Suprapubic skin (tissue), 4 donors: ENCODE data around the gene TNNT2. TPM values are rescaled to one million over a fixed set of nuclear protein-coding genes. Genes with fewer than 3 reads are reported as not detected.

Experiments used
- DNase-seq, 2 donors: peaks; one replicate each; pipeline ENCODE4 v3.0.0-alpha.2; 2019; ENCODE audit warnings: low spot score in 2 of 2
- H3K27ac ChIP-seq: fragments of 200-600 bp; sonication (generic); one replicate; pipeline ENCODE4 v1.5.1; 2019
- H3K27me3 ChIP-seq: fragments of 200-600 bp; sonication (generic); one replicate; pipeline ENCODE4 v1.5.1; 2019
- H3K36me3 ChIP-seq: fragments of 200-600 bp; sonication (generic); one replicate; pipeline ENCODE4 v1.5.1; 2019
- H3K4me1 ChIP-seq: fragments of 200-600 bp; sonication (generic); one replicate; pipeline ENCODE4 v1.5.1; 2019
- H3K4me3 ChIP-seq: fragments of 200-600 bp; sonication (generic); one replicate; pipeline ENCODE4 v1.5.1; 2019; ENCODE audit warnings: mild to moderate bottlenecking
- H3K9me3 ChIP-seq: fragments of 200-600 bp; sonication (generic); one replicate; pipeline ENCODE4 v1.5.1; 2019
- CTCF ChIP-seq, 2 donors: fragments of 200-600 bp in 1 of 2; fragments of 450-650 bp in 1 of 2; sonication (generic) in 1 of 2; IDR thresholded peaks; one replicate each; pipeline ENCODE4 v1.5.1; 2016 to 2019; ENCODE audit warnings: antibody characterized with exemption in 2 of 2, mild to moderate bottlenecking in 1 of 2, moderate library complexity in 1 of 2
- EP300 ChIP-seq: sonication (generic); formaldehyde crosslinking; IDR thresholded peaks from one replicate; pipeline ENCODE4 v1.6.1; 2017; ENCODE audit warnings: antibody characterized with exemption
- POLR2A ChIP-seq, 2 donors: fragments of 450-650 bp; IDR thresholded peaks; one replicate each; pipeline ENCODE4 v1.6.1; 2017; ENCODE audit warnings: antibody characterized with exemption in 2 of 2, mild to moderate bottlenecking in 2 of 2, moderate library complexity in 2 of 2
- POLR2AphosphoS5 ChIP-seq, 3 donors: sonication (generic); formaldehyde crosslinking; IDR thresholded peaks; one replicate each; pipeline ENCODE4 v1.6.1; 2017; ENCODE audit warnings: antibody characterized with exemption in 3 of 3
- WGBS: methylation state at CpG from one replicate; pipeline ENCODE4 v1.1.5; 2018; 5-methylcytosine and 5-hydroxymethylcytosine counted together
- total RNA-seq, 4 donors: library from RNA; depleted of rRNA; stranded (reverse); fragments of >200 nt; gene quantifications; one replicate each; pipeline ENCODE4 v1.1.0, GENCODE V29; 2016

TNNT2 gene
- total RNA-seq, 4 donors from 2014 or later = 7.9 to 54.6 (median 19.0) TPM

GRCh38 chr1:201378804-201379203 lies 1.3 kb upstream of the TNNT2 start:
- Histone ChIP-seq H3K4me3 (no peak overlapping the region), H3K27me3 (peaks cover 16% of the 10 kb centered on the region), H3K9me3 (no peaks in the 10 kb centered on the region), H3K4me1 (peaks cover 38% of the 10 kb centered on the region), H3K27ac (no peak overlapping the region), H3K36me3 (no peaks in the 10 kb centered on the region)
- no peak for DNase-seq
- WGBS = 90% methylated on average over 6 of the region's 6 CpGs
- TF ChIP-seq POLR2A (IDR thresholded peaks at IDR 0.05) (no peak), POLR2AphosphoS5 (IDR thresholded peaks at IDR 0.05) (no peak), EP300 (no peak), CTCF (IDR thresholded peaks at IDR 0.05) (no peak)

GRCh38 chr1:201376464-201377374 lies 761 bp downstream of the TNNT2 start:
- WGBS = 42% methylated on average over 9 of the region's 11 CpGs
- Histone ChIP-seq H3K4me1 (peaks cover 36% of the 10 kb centered on the region), H3K4me3 (no peak overlapping the region), H3K27ac (no peak overlapping the region), H3K27me3 (peaks cover 30% of the 10 kb centered on the region), H3K36me3 (no peaks in the 10 kb centered on the region), H3K9me3 (no peaks in the 10 kb centered on the region)
- no peak for DNase-seq
- peak in 1 of 2 donors; percentile 50 for TF ChIP-seq CTCF (IDR thresholded peaks at IDR 0.05)
- TF ChIP-seq EP300 = no peak

- no peak overlapping the region for H3K27ac ChIP-seq
- 35% methylated on average over 4 of the region's 4 CpGs for whole genome bisulfite sequencing
- H3K9me3 ChIP-seq = no peaks in the 10 kb centered on the region
- H3K27me3 ChIP-seq = peaks cover 36% of the 10 kb centered on the region
- peaks cover 29% of the 10 kb centered on the region for H3K4me1 ChIP-seq
- no peak overlapping the region for H3K4me3 ChIP-seq
- DNase-seq = no peak
- no peaks in the 10 kb centered on the region for H3K36me3 ChIP-seq
- TF ChIP-seq POLR2AphosphoS5 (IDR thresholded peaks at IDR 0.05) (no peak), POLR2A (IDR thresholded peaks at IDR 0.05) (no peak), CTCF (IDR thresholded peaks at IDR 0.05) (no peak), EP300 (no peak)
These were observed 1.4 kb downstream of the TNNT2 start for GRCh38 chr1:201376107-201376463.

GRCh38 chr1:201375169-201375568 lies 2.3 kb downstream of the TNNT2 start:
- Histone ChIP-seq H3K4me1 (peaks cover 22% of the 10 kb centered on the region), H3K4me3 (no peak overlapping the region), H3K9me3 (no peaks in the 10 kb centered on the region), H3K27ac (no peak overlapping the region), H3K27me3 (peaks cover 42% of the 10 kb centered on the region), H3K36me3 (no peaks in the 10 kb centered on the region)
- WGBS = 70% methylated on average over 4 of the region's 4 CpGs
- DNase-seq = no peak
- no peak for TF ChIP-seq POLR2AphosphoS5 (IDR thresholded peaks at IDR 0.05)
- TF ChIP-seq EP300 = no peak
- no peak for TF ChIP-seq POLR2A (IDR thresholded peaks at IDR 0.05)
- TF ChIP-seq CTCF (IDR thresholded peaks at IDR 0.05) = no peak

GRCh38 chr1:201374364-201374763 lies 3.1 kb downstream of the TNNT2 start:
- TF ChIP-seq POLR2A (IDR thresholded peaks at IDR 0.05) (no peak), POLR2AphosphoS5 (IDR thresholded peaks at IDR 0.05) (no peak), EP300 (no peak), CTCF (IDR thresholded peaks at IDR 0.05) (no peak)
- H3K4me3 ChIP-seq = no peak overlapping the region

More at GRCh38 chr1:201374364-201374763, 3.1 kb downstream of the TNNT2 start:
- Histone ChIP-seq H3K27ac (no peak overlapping the region), H3K36me3 (no peaks in the 10 kb centered on the region), H3K4me1 (peaks cover 16% of the 10 kb centered on the region), H3K27me3 (peaks cover 48% of the 10 kb centered on the region), H3K9me3 (no peaks in the 10 kb centered on the region)
- 19% methylated on average over 7 of the region's 7 CpGs for WGBS
- no peak for DNase-seq
